Measurements from ENCODE around the gene INPP5B.

DNA sequence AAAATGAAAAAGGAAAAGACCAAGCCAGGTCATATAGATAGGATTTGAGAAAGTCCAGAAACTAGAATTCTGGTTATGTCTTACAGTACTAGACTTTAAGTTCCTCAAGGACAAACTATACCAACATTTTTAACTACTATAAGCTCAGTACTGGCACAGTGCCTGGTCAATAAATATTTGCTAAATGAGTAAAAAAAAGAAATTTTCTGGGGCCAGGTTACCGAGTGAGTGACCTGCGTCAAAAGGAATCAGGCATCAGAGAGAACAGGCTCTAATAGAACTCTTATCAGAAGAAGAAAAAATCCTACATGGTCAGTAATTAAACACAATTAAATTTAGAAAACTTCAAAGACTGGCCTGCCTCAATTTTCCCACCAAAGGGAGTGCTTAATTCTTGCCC, 115.0 kb downstream of the INPP5B start:
- TF ChIP-seq POLR2A (IDR thresholded peaks at IDR 0.05) (no peak), POLR2AphosphoS5 (IDR thresholded peaks at IDR 0.05) (no peak), CTCF (IDR thresholded peaks at IDR 0.05) (no peak), EP300 (IDR thresholded peaks at IDR 0.05) (no peak)

All from gastroesophageal sphincter (tissue), 3 donors.